Effector memory CD8-positive, alpha-beta T cell (primary cell): ENCODE measurements around the gene KSR2.

Source experiments
- ATAC-seq: fragments of 150-1000 bp; cut with Tn5 transposase; replicated peaks from 2 replicates; pipeline ENCODE4 v1.10.0; 2021; ENCODE audit warnings: mild to moderate bottlenecking, moderate library complexity
- DNase-seq, 3 experiments: peaks; one replicate each; pipeline ENCODE4 v3.0.0; 2021
- H3K27ac Mint-ChIP-seq, 2 donors: one replicate each; pipeline ENCODE4 v1.8.0; 2022; ENCODE audit warnings: mild to moderate bottlenecking in 2 of 2, mixed read lengths in 2 of 2, moderate library complexity in 2 of 2
- H3K27me3 Mint-ChIP-seq, 2 donors: one replicate each; pipeline ENCODE4 v1.8.0; 2022; ENCODE audit warnings: mixed read lengths in 2 of 2
- H3K36me3 Mint-ChIP-seq: one replicate; pipeline ENCODE4 v1.8.0; 2022; ENCODE audit warnings: mild to moderate bottlenecking, moderate library complexity, mixed read lengths; ENCODE audit not compliant: insufficient read depth
- H3K4me1 Mint-ChIP-seq, 2 donors: one replicate each; pipeline ENCODE4 v1.8.0; 2022; ENCODE audit warnings: low read depth in 2 of 2, mixed read lengths in 2 of 2
- H3K4me3 Mint-ChIP-seq, 2 donors: one replicate each; pipeline ENCODE4 v1.8.0; 2022; ENCODE audit warnings: mild to moderate bottlenecking in 2 of 2, mixed read lengths in 2 of 2, moderate library complexity in 2 of 2
- H3K9me3 Mint-ChIP-seq, 2 donors: one replicate each; pipeline ENCODE4 v1.8.0; 2022; ENCODE audit warnings: mixed read lengths in 2 of 2

The KSR2 gene

DNA sequence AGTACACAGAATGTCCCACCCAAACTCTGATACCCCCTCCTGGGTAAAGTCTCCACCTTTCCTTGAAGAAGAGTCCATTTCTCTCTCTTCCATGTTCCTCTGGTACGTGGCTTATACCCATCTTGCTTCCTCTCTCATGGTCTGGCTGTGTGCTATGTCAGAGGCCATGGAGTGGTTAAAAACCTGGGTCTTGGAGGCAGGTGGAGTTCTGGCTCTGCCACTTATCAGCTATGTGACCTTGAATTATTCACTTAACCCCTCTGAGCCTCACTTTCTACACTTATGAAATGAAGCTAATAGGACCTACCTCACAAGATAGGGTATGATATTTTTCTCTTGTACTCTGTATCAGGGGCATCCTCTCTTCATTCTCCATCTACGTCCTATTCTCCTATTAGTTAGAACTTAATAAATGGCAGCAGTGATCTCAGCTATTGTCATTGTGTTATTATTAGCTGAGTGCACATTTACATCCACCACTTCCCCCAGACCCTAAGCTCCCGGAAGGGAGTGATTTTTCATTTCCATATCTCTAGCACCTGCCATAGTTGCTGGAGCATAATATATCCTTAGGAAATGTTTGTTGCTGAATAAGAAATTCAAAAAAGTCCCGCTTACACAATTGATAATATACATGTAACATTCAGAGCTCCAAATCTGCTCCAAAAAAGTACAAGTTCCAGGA, 547.6 kb downstream of the KSR2 start:
- Mint-ChIP-seq H3K36me3 (no peaks in the 10 kb centered on the region), H3K27ac (no peak overlapping the region), H3K27me3 (peaks cover 0 to 6% of the 10 kb centered on the region in 2 donors), H3K4me1 (no peaks in the 10 kb centered on the region), H3K9me3 (peaks cover 2 to 7% of the 10 kb centered on the region in 2 donors), H3K4me3 (no peak overlapping the region)
- DNase-seq (no peak), ATAC-seq (no peak)

DNA sequence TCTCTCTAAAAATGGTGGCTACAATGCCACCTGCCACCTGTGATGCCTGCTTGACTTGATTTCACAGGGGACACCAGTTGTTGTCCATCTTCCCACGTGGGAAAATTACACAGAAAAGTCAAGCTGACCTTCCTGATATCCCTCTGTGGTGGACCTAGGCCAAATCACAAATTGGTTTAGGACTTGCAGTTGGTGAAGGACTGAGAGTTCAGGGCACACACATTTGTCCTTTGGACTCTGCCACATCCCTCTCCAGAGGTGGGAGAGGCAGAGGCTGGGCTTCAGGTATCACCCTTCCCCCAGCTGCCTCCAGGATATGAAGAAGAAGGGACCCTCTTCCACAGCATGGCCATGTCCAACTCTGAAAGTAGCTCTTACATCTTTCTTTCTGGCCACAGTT, 551.8 kb downstream of the KSR2 start:
- no peaks in the 10 kb centered on the region for H3K4me1 Mint-ChIP-seq
- no peak overlapping the region for H3K4me3 Mint-ChIP-seq
- DNase-seq (no peak), ATAC-seq (no peak)
- no peaks in the 10 kb centered on the region for H3K36me3 Mint-ChIP-seq
- no peak overlapping the region for H3K27ac Mint-ChIP-seq
- H3K27me3 Mint-ChIP-seq, result peaks cover 12 to 32% of the 10 kb centered on the region in 2 donors
- H3K9me3 Mint-ChIP-seq, result peaks cover 8 to 24% of the 10 kb centered on the region in 2 donors

DNA sequence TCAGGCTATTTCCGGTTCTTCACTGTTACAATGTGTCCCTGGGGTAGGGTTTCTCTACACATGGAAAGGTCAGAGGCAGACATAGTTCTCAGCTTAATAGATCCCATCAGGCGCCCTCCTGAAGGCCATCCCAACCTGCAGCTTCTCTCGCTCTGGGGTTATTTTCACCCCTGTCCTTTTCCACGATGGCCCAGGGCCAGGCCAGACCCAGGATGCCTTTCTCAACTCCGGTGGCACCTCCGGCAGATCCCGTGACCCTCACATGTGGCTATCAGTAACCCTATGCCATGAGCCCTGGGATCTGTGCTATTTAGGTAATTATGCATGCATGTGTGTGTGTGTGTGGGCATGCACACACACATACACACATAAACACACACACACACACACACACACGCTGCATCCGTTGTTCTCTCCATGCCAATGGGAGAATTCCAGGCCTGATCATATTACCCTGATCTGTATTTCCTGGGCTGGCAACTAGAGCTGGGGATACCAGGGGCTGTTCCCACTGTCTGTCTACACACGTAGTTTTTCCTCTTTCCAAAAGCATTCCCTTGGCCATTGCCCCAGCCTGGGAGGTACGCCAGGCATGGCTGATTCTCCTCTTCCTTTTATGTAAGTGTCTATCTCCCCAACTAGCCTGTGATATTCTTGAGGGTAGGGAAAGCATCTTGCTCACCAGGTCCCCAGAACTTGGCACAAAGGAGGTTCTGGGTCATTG, 556.2 kb downstream of the KSR2 start:
- DNase-seq, result no peak
- no peaks in the 10 kb centered on the region for H3K36me3 Mint-ChIP-seq

DNA sequence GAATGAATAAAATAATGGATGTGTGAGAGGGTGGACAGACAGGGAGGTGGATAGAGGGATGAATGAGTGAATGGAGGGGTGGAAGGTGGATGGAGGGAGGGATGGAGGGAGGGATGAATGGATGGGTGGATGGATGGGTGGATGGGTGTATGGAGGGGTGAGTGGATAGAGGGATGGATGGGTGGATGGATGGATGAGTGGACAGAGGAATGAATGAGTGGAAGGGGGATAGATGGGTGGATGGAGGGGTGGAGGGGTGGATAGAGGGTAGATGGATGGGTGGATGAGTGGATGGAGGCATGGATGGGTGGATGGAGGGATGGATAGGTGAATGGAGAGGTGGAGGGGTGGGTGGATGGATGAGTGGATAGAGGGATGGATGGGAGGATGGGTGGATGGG, 559.5 kb downstream of the KSR2 start:
- Mint-ChIP-seq H3K27ac (no peak overlapping the region), H3K4me1 (no peaks in the 10 kb centered on the region), H3K27me3 (peaks cover 12 to 19% of the 10 kb centered on the region in 2 donors), H3K36me3 (no peaks in the 10 kb centered on the region), H3K9me3 (peaks cover 13 to 17% of the 10 kb centered on the region in 2 donors), H3K4me3 (no peak overlapping the region)
- ATAC-seq (no peak), DNase-seq (no peak)

More for the DNA sequence above, 556.2 kb downstream of the KSR2 start:
- Mint-ChIP-seq H3K27ac (no peak overlapping the region), H3K4me3 (no peak overlapping the region), H3K27me3 (peaks cover 12 to 26% of the 10 kb centered on the region in 2 donors), H3K4me1 (no peaks in the 10 kb centered on the region), H3K9me3 (peaks cover 11 to 23% of the 10 kb centered on the region in 2 donors)
- no peak for ATAC-seq

DNA sequence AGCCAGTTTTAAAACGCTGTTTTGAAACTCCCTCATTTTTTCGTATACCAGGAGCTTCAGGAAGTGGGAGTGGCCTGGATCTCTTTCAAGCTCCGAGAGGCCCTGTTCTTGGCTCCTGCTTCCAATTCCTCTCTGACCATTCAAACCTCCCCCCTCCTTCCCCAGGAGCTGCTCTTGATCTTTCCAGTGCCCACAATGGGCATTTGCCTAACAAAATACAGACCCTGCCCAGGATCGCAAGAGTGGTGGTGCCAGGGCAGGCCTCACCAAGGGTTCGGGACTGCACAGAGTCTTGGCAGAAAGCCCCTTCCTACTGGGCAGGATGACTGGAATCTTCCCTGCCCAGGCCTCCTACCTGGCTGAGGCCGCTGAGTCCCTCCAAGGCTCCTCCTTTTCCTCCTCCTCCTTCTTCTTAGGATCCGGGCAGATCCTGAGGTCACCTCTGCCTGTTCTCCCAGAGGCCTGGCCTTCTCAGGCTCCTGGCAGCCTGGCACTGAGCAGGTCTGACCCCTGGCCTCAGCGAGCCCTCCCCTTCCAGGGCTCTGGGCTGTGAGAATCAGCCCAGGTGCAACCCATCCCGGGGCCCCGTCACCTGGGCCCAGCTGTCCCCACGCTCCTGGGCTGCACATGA, 560.5 kb downstream of the KSR2 start:
- Mint-ChIP-seq H3K4me1 (no peaks in the 10 kb centered on the region), H3K4me3 (no peak overlapping the region)
- DNase-seq, result no peak

DNA sequence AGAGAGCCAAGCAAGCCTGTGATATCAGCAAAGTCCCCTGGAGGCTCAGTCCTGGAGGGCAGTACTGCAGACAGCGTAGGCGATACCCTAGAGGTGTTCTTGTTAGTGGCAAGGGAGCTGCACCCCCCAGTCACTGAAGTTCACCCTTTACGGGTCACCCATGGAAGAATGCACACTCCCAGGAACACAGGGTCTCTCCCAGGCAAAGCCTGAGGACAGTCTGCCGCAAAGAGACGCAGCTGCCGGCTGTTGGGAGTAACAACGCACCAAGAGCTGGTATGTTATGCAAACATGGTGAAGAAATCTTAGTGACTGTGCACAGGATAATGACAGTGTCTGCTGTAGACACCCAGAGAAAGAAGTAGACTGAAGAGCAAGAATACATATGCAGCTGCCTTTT, 563.9 kb downstream of the KSR2 start:
- Mint-ChIP-seq H3K27me3 (no peaks in the 10 kb centered on the region), H3K36me3 (no peaks in the 10 kb centered on the region), H3K4me3 (no peak overlapping the region), H3K4me1 (no peaks in the 10 kb centered on the region), H3K9me3 (peaks cover 5 to 7% of the 10 kb centered on the region in 2 donors), H3K27ac (no peak overlapping the region)
- no peak for DNase-seq
- ATAC-seq, result no peak

More for the DNA sequence above, 560.5 kb downstream of the KSR2 start:
- no peak overlapping the region for H3K27ac Mint-ChIP-seq
- H3K9me3 Mint-ChIP-seq, result peaks cover 6 to 8% of the 10 kb centered on the region in 2 donors
- no peak for ATAC-seq
- H3K36me3 Mint-ChIP-seq, result no peaks in the 10 kb centered on the region
- peaks cover 6 to 9% of the 10 kb centered on the region in 2 donors for H3K27me3 Mint-ChIP-seq

DNA sequence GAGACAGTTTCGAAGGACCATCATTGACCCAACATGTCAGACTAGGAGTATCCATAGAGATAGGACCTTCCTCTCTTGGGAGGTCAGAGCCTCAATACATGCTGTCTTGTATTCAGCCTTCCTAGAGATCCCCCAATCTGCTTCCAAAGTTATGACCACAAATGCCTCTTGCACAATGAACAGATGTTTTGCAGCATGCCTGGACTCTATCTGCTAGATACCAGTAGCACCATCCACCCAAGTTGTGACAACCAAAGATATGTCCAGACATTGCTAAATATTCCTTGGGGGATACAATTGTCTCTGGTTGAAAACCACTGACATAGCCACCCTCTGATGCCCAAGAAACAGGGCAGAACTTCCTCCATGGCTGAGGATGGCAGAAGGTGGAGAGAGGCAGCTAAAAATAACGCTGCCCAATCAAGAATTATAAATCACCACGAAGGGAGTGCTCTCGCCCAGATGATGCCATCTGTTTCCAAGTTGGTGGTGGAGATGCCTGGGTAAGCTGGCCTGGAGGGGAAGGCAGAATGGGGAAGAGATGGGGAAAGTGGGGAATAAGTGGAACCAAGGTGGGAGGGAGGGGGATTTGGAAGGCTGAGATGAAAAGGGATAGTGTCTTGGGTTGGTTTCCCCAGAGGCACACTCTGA, 564.5 kb downstream of the KSR2 start:
- Mint-ChIP-seq H3K27me3 (no peaks in the 10 kb centered on the region), H3K4me3 (no peak overlapping the region), H3K27ac (no peak overlapping the region), H3K4me1 (no peaks in the 10 kb centered on the region), H3K36me3 (no peaks in the 10 kb centered on the region), H3K9me3 (peaks cover 7 to 9% of the 10 kb centered on the region in 2 donors)
- no peak for DNase-seq
- ATAC-seq, result no peak

DNA sequence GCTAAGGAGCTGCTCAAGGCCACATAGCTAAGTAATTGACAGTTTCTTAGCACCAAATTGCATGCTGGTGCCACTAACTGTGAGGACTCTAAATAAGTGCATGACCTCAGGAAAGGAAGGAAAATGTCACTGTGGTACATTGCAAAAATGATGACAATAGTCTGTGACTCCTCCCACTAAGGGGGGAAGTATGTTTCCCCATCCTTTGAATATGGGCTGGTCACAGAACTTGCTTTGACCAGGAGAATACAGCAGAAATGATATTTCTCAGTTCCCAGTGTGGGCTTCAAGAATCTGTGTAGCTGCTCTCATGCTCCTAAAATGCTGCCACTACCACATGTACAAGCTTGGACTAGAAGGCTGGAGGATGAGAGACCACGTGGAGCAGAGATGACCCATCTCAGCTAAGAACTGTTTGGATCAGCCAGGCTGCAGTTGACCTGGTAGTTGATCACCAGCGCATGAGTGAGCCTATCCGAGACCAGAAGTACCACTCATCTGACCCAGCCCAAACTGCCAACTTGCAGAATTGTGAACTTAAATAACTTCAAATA, 565.1 kb downstream of the KSR2 start:
- DNase-seq (no peak), ATAC-seq (no peak)
- H3K9me3 Mint-ChIP-seq, result peaks cover 7 to 14% of the 10 kb centered on the region in 2 donors
- no peaks in the 10 kb centered on the region for H3K4me1 Mint-ChIP-seq
- H3K36me3 Mint-ChIP-seq, result no peaks in the 10 kb centered on the region
- H3K27ac Mint-ChIP-seq, result no peak overlapping the region
- no peak overlapping the region for H3K4me3 Mint-ChIP-seq
- H3K27me3 Mint-ChIP-seq, result no peaks in the 10 kb centered on the region
